Gastroesophageal sphincter (tissue), 3 donors: Measurements from ENCODE around the gene ADGRD1.

ENCODE experiments used
- EP300 ChIP-seq: sonication (generic); formaldehyde crosslinking; IDR thresholded peaks from one replicate; pipeline ENCODE4 v1.6.1; 2017; ENCODE audit warnings: antibody characterized with exemption, mild to moderate bottlenecking
- POLR2A ChIP-seq, 2 donors: fragments of 450-650 bp; IDR thresholded peaks; one replicate each; pipeline ENCODE4 v1.6.1; 2017; ENCODE audit warnings: antibody characterized with exemption in 2 of 2, mild to moderate bottlenecking in 2 of 2, moderate library complexity in 1 of 2
- POLR2AphosphoS5 ChIP-seq: sonication (generic); formaldehyde crosslinking; IDR thresholded peaks from one replicate; pipeline ENCODE4 v1.6.1; 2017; ENCODE audit warnings: antibody characterized with exemption
- TF ChIP-seq, protein P1 (sequence below), 4 experiments: fragments of 200-600 bp in 2 of 4; fragments of 450-650 bp in 2 of 4; sonication (generic) in 1 of 4; IDR thresholded peaks; one replicate each; pipeline ENCODE4 v1.5.1; 2017 to 2019; ENCODE audit warnings: antibody characterized with exemption in 4 of 4, mild to moderate bottlenecking in 2 of 4, moderate library complexity in 2 of 4

DNA sequence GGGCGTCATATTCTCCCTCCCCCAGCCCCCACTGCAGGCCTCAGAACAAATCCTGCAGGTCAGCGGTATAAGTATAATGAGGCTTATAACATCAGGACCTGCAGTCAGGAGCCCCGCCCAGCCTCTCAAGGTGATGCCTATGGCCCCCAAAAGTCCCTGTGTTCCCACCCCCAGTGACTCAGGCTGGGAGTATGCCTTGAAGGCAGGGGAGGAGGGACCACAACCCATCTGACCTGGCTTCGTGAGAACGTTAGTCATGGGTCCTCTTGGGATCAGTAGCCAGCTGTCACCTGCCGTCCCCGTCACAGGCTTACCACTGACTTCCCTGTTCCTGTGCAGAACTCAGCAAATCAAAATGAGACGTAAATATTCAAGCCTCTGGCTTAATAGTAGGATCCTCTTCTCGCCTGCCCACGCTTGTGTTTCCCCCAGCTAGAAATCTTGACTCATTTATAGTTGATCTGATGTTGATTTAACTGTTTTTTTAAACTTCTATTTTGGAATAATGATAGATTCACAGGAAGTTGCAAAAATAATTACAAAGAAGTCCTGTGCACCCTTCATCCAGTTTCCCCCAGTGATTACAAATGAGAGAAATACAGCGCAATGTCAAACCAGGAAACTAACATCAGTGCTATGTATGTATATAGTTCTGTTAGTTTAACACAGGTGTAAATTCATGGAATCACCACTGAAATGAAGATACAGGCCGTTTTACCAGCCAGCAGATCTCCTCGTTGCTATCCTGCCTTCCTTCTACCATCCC lies 107.5 kb downstream of the ADGRD1 start:
- TF ChIP-seq EP300 (no peak), POLR2A (IDR thresholded peaks at IDR 0.05) (no peak), POLR2AphosphoS5 (no peak)
- TF ChIP-seq, protein P1, sequence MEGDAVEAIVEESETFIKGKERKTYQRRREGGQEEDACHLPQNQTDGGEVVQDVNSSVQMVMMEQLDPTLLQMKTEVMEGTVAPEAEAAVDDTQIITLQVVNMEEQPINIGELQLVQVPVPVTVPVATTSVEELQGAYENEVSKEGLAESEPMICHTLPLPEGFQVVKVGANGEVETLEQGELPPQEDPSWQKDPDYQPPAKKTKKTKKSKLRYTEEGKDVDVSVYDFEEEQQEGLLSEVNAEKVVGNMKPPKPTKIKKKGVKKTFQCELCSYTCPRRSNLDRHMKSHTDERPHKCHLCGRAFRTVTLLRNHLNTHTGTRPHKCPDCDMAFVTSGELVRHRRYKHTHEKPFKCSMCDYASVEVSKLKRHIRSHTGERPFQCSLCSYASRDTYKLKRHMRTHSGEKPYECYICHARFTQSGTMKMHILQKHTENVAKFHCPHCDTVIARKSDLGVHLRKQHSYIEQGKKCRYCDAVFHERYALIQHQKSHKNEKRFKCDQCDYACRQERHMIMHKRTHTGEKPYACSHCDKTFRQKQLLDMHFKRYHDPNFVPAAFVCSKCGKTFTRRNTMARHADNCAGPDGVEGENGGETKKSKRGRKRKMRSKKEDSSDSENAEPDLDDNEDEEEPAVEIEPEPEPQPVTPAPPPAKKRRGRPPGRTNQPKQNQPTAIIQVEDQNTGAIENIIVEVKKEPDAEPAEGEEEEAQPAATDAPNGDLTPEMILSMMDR (IDR thresholded peaks at IDR 0.05): no peak
